IMR-90 (cell line): ENCODE results near the gene FOXK2. TPM values are rescaled to one million over a fixed set of nuclear protein-coding genes. Genes with fewer than 3 reads are reported as not detected.

Experiments used
- ATAC-seq: fragments of 200-7000 bp; cut with Tn5 transposase; 2 replicates; pipeline ENCODE4 v1.9.1; 2020; ENCODE audit warnings: low read depth, mild to moderate bottlenecking, moderate library complexity
- BruUV-seq: library from RNA; stranded (reverse); fragments of 400-500 nt; replicated peaks from 2 replicates; lab custom pipeline; 2021; lab: Mats Ljungman, UMichigan
- CTCF ChIA-PET: fragments of 300-600 bp; formaldehyde crosslinking; extraction: SDS; loops from one replicate; lab custom pipeline; 2021; ENCODE audit warnings: antibody characterized with exemption; lab: Yijun Ruan, JAX
- POLR2A ChIA-PET: fragments of 300-600 bp; sonication (Branson Sonifier 250); formaldehyde crosslinking; loops from one replicate; lab custom pipeline; 2022; ENCODE audit warnings: antibody characterized with exemption; ENCODE audit not compliant: unreplicated experiment; lab: Charles Lee
- DNase-seq: peaks from one replicate; pipeline ENCODE4 v3.0.0; 2013
- H2AFZ ChIP-seq: replicated peaks from 2 replicates; pipeline ENCODE3; 2013; ENCODE audit warnings: low read length, mild to moderate bottlenecking; ENCODE audit not compliant: poor library complexity
- H2AK5ac ChIP-seq: 2 replicates; pipeline ENCODE4 v1.6.1; 2013; ENCODE audit warnings: low read depth, low read length, inconsistent platforms
- H2AK9ac ChIP-seq: replicated peaks from 2 replicates; pipeline ENCODE3; 2013; ENCODE audit warnings: mild to moderate bottlenecking, low read depth, low read length, moderate library complexity; ENCODE audit not compliant: poor library complexity
- H2BK120ac ChIP-seq: 2 replicates; pipeline ENCODE4 v1.6.1; 2013; ENCODE audit warnings: low read depth, low read length, inconsistent platforms
- H2BK15ac ChIP-seq: 3 replicates; pipeline ENCODE4 v1.6.1; 2013; ENCODE audit warnings: low read depth, low read length, inconsistent platforms
- H2BK20ac ChIP-seq: 2 replicates; pipeline ENCODE4 v1.6.1; 2013; ENCODE audit warnings: low read depth, mild to moderate bottlenecking, inconsistent platforms, low read length, moderate library complexity
- H2BK5ac ChIP-seq: 2 replicates; pipeline ENCODE4 v1.6.1; 2013; ENCODE audit warnings: mild to moderate bottlenecking, low read depth, low read length, inconsistent platforms; ENCODE audit not compliant: poor library complexity, severe bottlenecking
- H3K14ac ChIP-seq: replicated peaks from 2 replicates; pipeline ENCODE4 v1.6.1; 2013; ENCODE audit warnings: low read depth, low read length, inconsistent platforms
- H3K18ac ChIP-seq: 2 replicates; pipeline ENCODE4 v1.6.1; 2013; ENCODE audit warnings: low read depth, low read length, control low read depth
- H3K23ac ChIP-seq: 2 replicates; pipeline ENCODE4 v1.6.1; 2013; ENCODE audit warnings: low read depth, low read length, inconsistent platforms
- H3K27ac ChIP-seq: 2 replicates; pipeline ENCODE4 v1.5.1; 2013; ENCODE audit warnings: mild to moderate bottlenecking, control low read depth, low read length; ENCODE audit not compliant: insufficient read depth
- H3K27me3 ChIP-seq: 2 replicates; pipeline ENCODE4 v1.6.1; 2013; ENCODE audit warnings: low read length; ENCODE audit not compliant: control insufficient read depth, insufficient read depth
- H3K36me3 ChIP-seq: 2 replicates; pipeline ENCODE4 v1.6.1; 2013; ENCODE audit warnings: low read length, mixed read lengths; ENCODE audit not compliant: control insufficient read depth, insufficient read depth
- H3K4ac ChIP-seq: 2 replicates; pipeline ENCODE4 v1.6.1; 2013; ENCODE audit warnings: low read depth, low read length, inconsistent platforms
- H3K4me1 ChIP-seq: 2 replicates; pipeline ENCODE4 v1.6.1; 2013; ENCODE audit warnings: low read length, mixed read lengths; ENCODE audit not compliant: control insufficient read depth, insufficient read depth
- H3K4me2 ChIP-seq: 2 replicates; pipeline ENCODE4 v1.6.1; 2013; ENCODE audit warnings: low read depth, mild to moderate bottlenecking, control low read depth, low read length, moderate library complexity
- H3K4me3 ChIP-seq: 2 replicates; pipeline ENCODE4 v1.5.1; 2013; ENCODE audit warnings: low read depth, mild to moderate bottlenecking, control low read depth, low read length, moderate library complexity; ENCODE audit not compliant: insufficient read depth
- H3K56ac ChIP-seq: 2 replicates; pipeline ENCODE4 v1.6.1; 2013; ENCODE audit warnings: low read length, inconsistent platforms; ENCODE audit not compliant: insufficient read depth; ENCODE audit errors: extremely low read depth
- H3K79me1 ChIP-seq, 2 experiments: 2 replicates each; pipeline ENCODE4 v1.6.1; 2013; ENCODE audit warnings: low read length in 2 of 2, inconsistent platforms in 1 of 2, low read depth in 1 of 2
- H3K9ac ChIP-seq: 2 replicates; pipeline ENCODE4 v1.6.1; 2013; ENCODE audit warnings: low read depth, low read length, control low read depth
- H3K9me1 ChIP-seq: 2 replicates; pipeline ENCODE4 v1.6.1; 2013; ENCODE audit warnings: low read length, inconsistent platforms; ENCODE audit not compliant: insufficient read depth
- H3K9me3 ChIP-seq: 2 replicates; pipeline ENCODE4 v1.6.1; 2013; ENCODE audit warnings: low read length; ENCODE audit not compliant: control insufficient read depth, insufficient read depth
- H4K20me1 ChIP-seq: 2 replicates; pipeline ENCODE4 v1.6.1; 2013; ENCODE audit warnings: low read length, inconsistent platforms; ENCODE audit not compliant: insufficient read depth
- H4K5ac ChIP-seq: 2 replicates; pipeline ENCODE4 v1.6.1; 2013; ENCODE audit warnings: mild to moderate bottlenecking, low read depth, low read length, control low read depth
- H4K8ac ChIP-seq, 2 experiments: 2 replicates each; pipeline ENCODE4 v1.6.1; 2013; ENCODE audit warnings: low read depth in 2 of 2, low read length in 2 of 2, control low read depth in 1 of 2, inconsistent platforms in 1 of 2
- H4K91ac ChIP-seq: 2 replicates; pipeline ENCODE4 v1.6.1; 2013; ENCODE audit warnings: low read depth, low read length, inconsistent platforms; ENCODE audit not compliant: insufficient read depth
- BHLHE40 ChIP-seq: fragments of 150-350 bp; IDR thresholded peaks from 2 replicates; pipeline ENCODE4 v1.6.1; 2016; ENCODE audit warnings: mild to moderate bottlenecking, low read depth, low read length
- CEBPB ChIP-seq: IDR thresholded peaks from 2 replicates; pipeline ENCODE4 v1.6.1; 2012; ENCODE audit warnings: low read depth, low read length, improper control_type of control experiment
- CHD1 ChIP-seq: IDR thresholded peaks from 2 replicates; pipeline ENCODE4 v1.6.1; 2012; ENCODE audit warnings: low read depth, low read length, improper control_type of control experiment
- FOS ChIP-seq: fragments of 150-350 bp; IDR thresholded peaks from 2 replicates; pipeline ENCODE4 v1.6.1; 2016; ENCODE audit warnings: low read depth, low read length
- MAFK ChIP-seq: IDR thresholded peaks from 2 replicates; pipeline ENCODE4 v1.6.1; 2012; ENCODE audit warnings: low read depth, low read length, improper control_type of control experiment
- MAZ ChIP-seq: IDR thresholded peaks from 2 replicates; pipeline ENCODE4 v1.6.1; 2012; ENCODE audit warnings: low read depth, mild to moderate bottlenecking, low read length, improper control_type of control experiment, moderate library complexity, borderline replicate concordance
- MXI1 ChIP-seq: IDR thresholded peaks from 2 replicates; pipeline ENCODE4 v1.6.1; 2012; ENCODE audit warnings: low read depth, mild to moderate bottlenecking, low read length, moderate library complexity, borderline replicate concordance
- NFE2L2 ChIP-seq: fragments of 150-350 bp; IDR thresholded peaks from 2 replicates; pipeline ENCODE4 v1.6.1; 2016; ENCODE audit warnings: low read depth, mild to moderate bottlenecking, low read length
- POLR2A ChIP-seq: IDR thresholded peaks from 2 replicates; pipeline ENCODE4 v1.6.1; 2012; ENCODE audit warnings: mild to moderate bottlenecking, low read depth, low read length
- RAD21 ChIP-seq: IDR thresholded peaks from 2 replicates; pipeline ENCODE4 v1.6.1; 2012; ENCODE audit warnings: low read length, improper control_type of control experiment
- RCOR1 ChIP-seq: IDR thresholded peaks from 2 replicates; pipeline ENCODE4 v1.6.1; 2012; ENCODE audit warnings: mild to moderate bottlenecking, low read length, improper control_type of control experiment; ENCODE audit not compliant: insufficient replicate concordance
- RFX5 ChIP-seq: IDR thresholded peaks from 2 replicates; pipeline ENCODE4 v1.8.0; 2012; ENCODE audit warnings: low read depth, mild to moderate bottlenecking, low read length, moderate library complexity
- SMC3 ChIP-seq: fragments of 150-350 bp; IDR thresholded peaks from 2 replicates; pipeline ENCODE4 v1.6.1; 2016; ENCODE audit warnings: low read depth, mild to moderate bottlenecking, antibody characterized with exemption, low read length, moderate library complexity
- WGBS, 2 experiments: methylation state at CpG; one replicate each; pipeline versions ENCODE4 v1.1.5 to v1.1.7; 2013; ENCODE audit warnings: missing lambda C conversion rate in 2 of 2; ENCODE audit not compliant: insufficient read length in 1 of 2; ENCODE audit errors: extremely low coverage in 2 of 2; 5-methylcytosine and 5-hydroxymethylcytosine counted together
- dilution Hi-C: fragments of 300-500 bp; cut with HindIII; formaldehyde crosslinking; loops from one replicate; pipeline ENCODE4 v1.14.3; 2018; ENCODE audit warnings: low sequenced_read_pairs; ENCODE audit not compliant: unreplicated experiment
- in situ Hi-C: fragments of 300-500 bp; cut with MboI; formaldehyde crosslinking; loops from 3 replicates; pipeline ENCODE4 v1.14.3; 2019; ENCODE audit warnings: low sequenced_read_pairs, inconsistent platforms, mixed read lengths
- intact Hi-C: fragments of 100-400 bp; cut with micrococcal nuclease; formaldehyde crosslinking; loops from 2 replicates; pipeline ENCODE4 v1.10.0; 2022
- polyA plus RNA-seq, 3 experiments: library from polyadenylated mRNA; depleted of rRNA; stranded (reverse); fragments of >200 nt; gene quantifications; 2 replicates each; pipeline ENCODE4 v1.2.3, GENCODE V29; 2012; ENCODE audit warnings: low replicate concordance in 1 of 3
- total RNA-seq: library from RNA; depleted of rRNA; stranded (reverse); fragments of >200 nt; gene quantifications from 2 replicates; pipeline ENCODE4 v1.2.3, GENCODE V29; 2012
- TF ChIP-seq, protein P1 (sequence below): fragments of 150-350 bp; IDR thresholded peaks from 2 replicates; pipeline ENCODE4 v1.6.1; 2016; ENCODE audit warnings: low read depth, mild to moderate bottlenecking, low read length, moderate library complexity, borderline replicate concordance
- TF ChIP-seq, protein P2 (sequence below): fragments of 150-350 bp; IDR thresholded peaks from 2 replicates; pipeline ENCODE4 v1.6.1; 2017; ENCODE audit warnings: mild to moderate bottlenecking, antibody characterized with exemption, low read length, low read depth
- TF ChIP-seq, protein P3 (sequence below): conservative IDR thresholded peaks from 2 replicates; pipeline ENCODE4 v1.5.1; 2012; ENCODE audit warnings: mild to moderate bottlenecking, low read depth, low read length, improper control_type of control experiment

FOXK2 gene
- total and polyA plus RNA-seq, 2 of the 4 experiments (the other 2 are of a cell fraction): 12.5 to 20.0 TPM

DNA sequence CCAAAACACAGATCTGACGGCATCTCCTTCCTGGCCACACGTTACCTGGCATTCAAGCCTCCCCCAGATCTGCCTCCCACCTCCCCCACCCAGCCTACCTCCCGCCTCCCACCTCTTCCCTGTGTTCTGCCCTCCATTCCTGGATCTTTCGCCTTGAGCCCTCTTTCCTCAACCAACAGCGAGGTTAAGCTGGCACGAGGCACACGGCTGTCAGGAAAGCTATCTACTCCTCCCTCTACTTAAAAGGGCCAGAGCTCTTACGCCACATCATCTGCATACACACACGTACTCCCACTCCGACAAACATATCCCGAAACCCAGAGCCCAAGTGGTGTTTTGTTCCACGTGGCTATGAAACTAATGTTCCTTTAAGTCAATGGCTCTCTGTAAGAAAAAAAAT is 110.7 kb downstream of the FOXK2 start:
- no peak overlapping the region for H3K4me3 ChIP-seq
- no peak overlapping the region for H3K9ac ChIP-seq
- peaks cover 50 to 83% of the 10 kb centered on the region in 2 experiments for H3K79me1 ChIP-seq
- H3K9me3 ChIP-seq: no peaks in the 10 kb centered on the region
- H4K5ac ChIP-seq: no peak overlapping the region
- no TSS peak for BruUV-seq
- H3K23ac ChIP-seq: no peak overlapping the region
- in situ Hi-C loops (no loop called here), dilution Hi-C loops (no loop called here), intact Hi-C loops (no loop called here)
- POLR2A ChIA-PET: no interaction called here
- H3K36me3 ChIP-seq: peaks cover 52% of the 10 kb centered on the region
- no peak overlapping the region for H3K27ac ChIP-seq
- H4K8ac ChIP-seq: no peak overlapping the region
- H2AK5ac ChIP-seq: no peak overlapping the region
- no peaks in the 10 kb centered on the region for H3K4me1 ChIP-seq
- no peak overlapping the region for H4K91ac ChIP-seq
- H3K4me2 ChIP-seq: no peak overlapping the region
- no peak overlapping the region for H3K4ac ChIP-seq
- H2BK20ac ChIP-seq: no peak overlapping the region
- CTCF ChIA-PET: no interaction called here
- no peak overlapping the region for H2BK15ac ChIP-seq
- no peak overlapping the region for H3K18ac ChIP-seq
- 100% methylated on average over 4 of the region's 12 CpGs; no CpG with 5 or more reads in 1 of the 2 experiments for WGBS, 2 experiments
- no peak overlapping the region for H2BK120ac ChIP-seq
- no peak overlapping the region for H2BK5ac ChIP-seq
- TF ChIP-seq SMC3: no peak
- TF ChIP-seq MXI1: no peak
- TF ChIP-seq NFE2L2: no peak
- TF ChIP-seq MAFK: no peak
- TF ChIP-seq, protein P1, sequence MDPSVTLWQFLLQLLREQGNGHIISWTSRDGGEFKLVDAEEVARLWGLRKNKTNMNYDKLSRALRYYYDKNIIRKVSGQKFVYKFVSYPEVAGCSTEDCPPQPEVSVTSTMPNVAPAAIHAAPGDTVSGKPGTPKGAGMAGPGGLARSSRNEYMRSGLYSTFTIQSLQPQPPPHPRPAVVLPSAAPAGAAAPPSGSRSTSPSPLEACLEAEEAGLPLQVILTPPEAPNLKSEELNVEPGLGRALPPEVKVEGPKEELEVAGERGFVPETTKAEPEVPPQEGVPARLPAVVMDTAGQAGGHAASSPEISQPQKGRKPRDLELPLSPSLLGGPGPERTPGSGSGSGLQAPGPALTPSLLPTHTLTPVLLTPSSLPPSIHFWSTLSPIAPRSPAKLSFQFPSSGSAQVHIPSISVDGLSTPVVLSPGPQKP: no peak
- TF ChIP-seq BHLHE40: no peak
- TF ChIP-seq, protein P2, sequence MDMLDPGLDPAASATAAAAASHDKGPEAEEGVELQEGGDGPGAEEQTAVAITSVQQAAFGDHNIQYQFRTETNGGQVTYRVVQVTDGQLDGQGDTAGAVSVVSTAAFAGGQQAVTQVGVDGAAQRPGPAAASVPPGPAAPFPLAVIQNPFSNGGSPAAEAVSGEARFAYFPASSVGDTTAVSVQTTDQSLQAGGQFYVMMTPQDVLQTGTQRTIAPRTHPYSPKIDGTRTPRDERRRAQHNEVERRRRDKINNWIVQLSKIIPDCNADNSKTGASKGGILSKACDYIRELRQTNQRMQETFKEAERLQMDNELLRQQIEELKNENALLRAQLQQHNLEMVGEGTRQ: no peak
- no peak for TF ChIP-seq MAZ
- TF ChIP-seq RFX5: no peak
- no peak for TF ChIP-seq RAD21
- TF ChIP-seq, protein P3, sequence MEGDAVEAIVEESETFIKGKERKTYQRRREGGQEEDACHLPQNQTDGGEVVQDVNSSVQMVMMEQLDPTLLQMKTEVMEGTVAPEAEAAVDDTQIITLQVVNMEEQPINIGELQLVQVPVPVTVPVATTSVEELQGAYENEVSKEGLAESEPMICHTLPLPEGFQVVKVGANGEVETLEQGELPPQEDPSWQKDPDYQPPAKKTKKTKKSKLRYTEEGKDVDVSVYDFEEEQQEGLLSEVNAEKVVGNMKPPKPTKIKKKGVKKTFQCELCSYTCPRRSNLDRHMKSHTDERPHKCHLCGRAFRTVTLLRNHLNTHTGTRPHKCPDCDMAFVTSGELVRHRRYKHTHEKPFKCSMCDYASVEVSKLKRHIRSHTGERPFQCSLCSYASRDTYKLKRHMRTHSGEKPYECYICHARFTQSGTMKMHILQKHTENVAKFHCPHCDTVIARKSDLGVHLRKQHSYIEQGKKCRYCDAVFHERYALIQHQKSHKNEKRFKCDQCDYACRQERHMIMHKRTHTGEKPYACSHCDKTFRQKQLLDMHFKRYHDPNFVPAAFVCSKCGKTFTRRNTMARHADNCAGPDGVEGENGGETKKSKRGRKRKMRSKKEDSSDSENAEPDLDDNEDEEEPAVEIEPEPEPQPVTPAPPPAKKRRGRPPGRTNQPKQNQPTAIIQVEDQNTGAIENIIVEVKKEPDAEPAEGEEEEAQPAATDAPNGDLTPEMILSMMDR: no peak
- TF ChIP-seq CEBPB: no peak
- no peak for TF ChIP-seq POLR2A
- no peak for TF ChIP-seq CHD1
- TF ChIP-seq RCOR1: no peak
- no peak for TF ChIP-seq FOS
- no peak overlapping the region for H3K56ac ChIP-seq
- H2AFZ ChIP-seq: no peak overlapping the region
- no peak overlapping the region for H2AK9ac ChIP-seq
- DNase-seq (no peak), ATAC-seq (no peak)
- peaks cover 67% of the 10 kb centered on the region for H4K20me1 ChIP-seq
- 0 out of 2 replicates have a peak, but pooled peaks cover 7% of the 10 kb centered on the region for H3K9me1 ChIP-seq
- H3K27me3 ChIP-seq: no peaks in the 10 kb centered on the region
- no peak overlapping the region for H3K14ac ChIP-seq
